OCI-LY7 (cell line): ENCODE measurements around the gene LINC01488. TPM values are rescaled to one million over a fixed set of nuclear protein-coding genes. Genes with fewer than 3 reads are reported as not detected.

ENCODE experiments used
- BruUV-seq: library from RNA; stranded (reverse); fragments of 400-500 nt; replicated peaks from 2 replicates; lab custom pipeline; 2021; lab: Mats Ljungman, UMichigan
- CTCF ChIA-PET: fragments of 300-600 bp; sonication (Branson Sonifier 250); formaldehyde crosslinking; loops from one replicate; lab custom pipeline; 2022; ENCODE audit warnings: antibody characterized with exemption; ENCODE audit not compliant: unreplicated experiment; lab: Charles Lee
- POLR2A ChIA-PET: fragments of 300-600 bp; sonication (Branson Sonifier 250); formaldehyde crosslinking; loops from one replicate; lab custom pipeline; 2022; ENCODE audit warnings: antibody characterized with exemption; lab: Charles Lee
- DNase-seq: peaks from one replicate; pipeline ENCODE4 v3.0.0-alpha.2; 2015; ENCODE audit warnings: low spot score
- H2AFZ ChIP-seq: fragments of 200-600 bp; sonication (generic), shearing (Covaris generic); 2 replicates; pipeline ENCODE4 v1.6.1; 2014; ENCODE audit warnings: mild to moderate bottlenecking, antibody characterized with exemption, low read length, moderate library complexity
- H3K27ac ChIP-seq: fragments of 200-600 bp; sonication (generic); 2 replicates; pipeline ENCODE4 v1.5.1; 2014; ENCODE audit warnings: mixed run types, low read depth, mild to moderate bottlenecking, moderate library complexity, low read length, inconsistent platforms; ENCODE audit not compliant: poor library complexity, severe bottlenecking
- H3K36me3 ChIP-seq: fragments of 200-600 bp; sonication (generic); 2 replicates; pipeline ENCODE4 v1.6.1; 2014; ENCODE audit warnings: mild to moderate bottlenecking, antibody characterized with exemption, low read length, moderate library complexity, mixed read lengths; ENCODE audit not compliant: insufficient read depth
- H3K4me1 ChIP-seq: fragments of 200-600 bp; sonication (generic); 2 replicates; pipeline ENCODE4 v1.5.1; 2014; ENCODE audit warnings: mild to moderate bottlenecking, low read length; ENCODE audit not compliant: insufficient read depth, poor library complexity, severe bottlenecking
- H3K4me2 ChIP-seq: fragments of 200-600 bp; sonication (generic); 2 replicates; pipeline ENCODE4 v1.6.1; 2014; ENCODE audit warnings: mild to moderate bottlenecking, low read length
- H3K4me3 ChIP-seq: fragments of 200-600 bp; sonication (generic); 2 replicates; pipeline ENCODE4 v1.5.1; 2014; ENCODE audit warnings: mild to moderate bottlenecking, low read depth, low read length; ENCODE audit not compliant: poor library complexity, severe bottlenecking
- H3K79me2 ChIP-seq: fragments of 200-600 bp; sonication (generic); 2 replicates; pipeline ENCODE4 v1.6.1; 2016; ENCODE audit warnings: low read depth, mild to moderate bottlenecking, low read length, moderate library complexity, mixed read lengths; ENCODE audit not compliant: insufficient read depth
- H3K9me2 ChIP-seq: fragments of 200-600 bp; sonication (generic); 2 replicates; pipeline ENCODE4 v1.6.1; 2016; ENCODE audit warnings: mild to moderate bottlenecking, low read length, mixed read lengths; ENCODE audit not compliant: insufficient read depth
- H3K9me3 ChIP-seq: fragments of 200-600 bp; sonication (generic); 2 replicates; pipeline ENCODE4 v1.6.1; 2014; ENCODE audit warnings: mild to moderate bottlenecking, mixed run types, low read length, mixed read lengths
- H4K20me1 ChIP-seq: fragments of 200-600 bp; sonication (generic); 2 replicates; pipeline ENCODE4 v1.6.1; 2014; ENCODE audit warnings: mild to moderate bottlenecking, antibody characterized with exemption, low read length, moderate library complexity, mixed read lengths; ENCODE audit not compliant: insufficient read depth
- EZH2phosphoT487 ChIP-seq: fragments of 200-600 bp; sonication (generic); IDR thresholded peaks from 2 replicates; pipeline ENCODE4 v1.6.1; 2018; ENCODE audit warnings: low read depth, borderline replicate concordance, mild to moderate bottlenecking, mixed run types, antibody characterized with exemption, low read length, moderate library complexity, mixed read lengths
- intact Hi-C: fragments of 100-400 bp; cut with micrococcal nuclease; formaldehyde crosslinking; loops from one replicate; pipeline ENCODE4 v1.10.0; 2022; ENCODE audit not compliant: unreplicated experiment
- total RNA-seq, 2 experiments: library from RNA; depleted of rRNA in 1 of 2; stranded (reverse); fragments of >200 nt in 1 of 2; shearing (Covaris generic) in 1 of 2; gene quantifications; 2 replicates each; pipeline ENCODE4 v1.2.3, GENCODE V29; 2014 to 2022
- TF ChIP-seq, protein P1 (sequence below): fragments of 200-600 bp; sonication (generic); conservative IDR thresholded peaks from 2 replicates; pipeline ENCODE4 v1.5.1; 2014; ENCODE audit warnings: mild to moderate bottlenecking, antibody characterized with exemption, low read length, moderate library complexity, mixed read lengths

LINC01488 gene
- total RNA-seq, 2 experiments from 2014 or later, result not detected

DNA sequence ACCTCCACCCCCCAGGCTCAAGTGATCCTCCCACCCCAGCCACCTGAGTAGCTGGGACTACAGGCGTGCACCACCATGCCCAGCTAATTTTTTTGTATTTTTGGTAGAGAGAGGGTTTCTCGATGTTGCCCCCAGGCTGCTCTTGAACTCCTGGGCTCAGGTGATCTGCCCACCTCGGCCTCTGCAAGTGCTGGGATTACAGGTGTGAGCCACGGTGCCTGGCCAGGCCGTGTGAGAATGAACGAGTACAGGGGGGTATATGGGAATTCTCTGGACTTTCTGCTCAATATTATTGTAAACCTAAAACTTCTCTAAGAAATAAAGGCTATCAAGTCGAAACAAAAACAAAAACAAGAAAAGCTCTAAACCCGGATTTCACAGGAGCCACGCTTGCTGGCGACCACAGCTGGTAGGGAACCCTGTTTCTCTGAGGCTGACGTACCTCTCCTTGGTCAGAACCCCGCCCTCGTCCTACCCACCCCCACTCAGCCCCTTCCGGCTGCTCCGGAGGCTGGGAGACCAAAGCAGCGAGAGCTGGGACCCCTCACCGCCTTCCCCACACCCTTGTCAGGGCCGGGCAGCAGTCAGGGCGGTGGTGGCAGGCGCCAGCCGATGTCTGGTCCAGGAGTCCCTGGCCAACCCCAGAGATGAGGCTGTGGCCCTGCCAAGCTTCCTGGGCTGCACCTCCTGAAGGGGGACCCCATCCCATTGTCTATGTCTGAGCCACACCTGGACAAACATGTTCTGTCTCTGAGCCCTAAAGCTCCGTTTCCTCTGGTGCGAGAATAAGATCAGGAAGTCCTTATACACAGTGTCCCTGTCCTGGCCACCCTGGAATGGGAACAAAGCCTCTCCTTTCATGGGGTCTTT, 52.1 kb downstream of the LINC01488 start:
- no peaks in the 10 kb centered on the region for H3K9me2 ChIP-seq
- POLR2A ChIA-PET, result no interaction called here
- intact Hi-C loops, result no loop called here
- no peaks in the 10 kb centered on the region for H3K36me3 ChIP-seq
- H4K20me1 ChIP-seq, result no peaks in the 10 kb centered on the region
- BruUV-seq, result no TSS peak
- TF ChIP-seq EZH2phosphoT487, result no peak
- TF ChIP-seq, protein P1, sequence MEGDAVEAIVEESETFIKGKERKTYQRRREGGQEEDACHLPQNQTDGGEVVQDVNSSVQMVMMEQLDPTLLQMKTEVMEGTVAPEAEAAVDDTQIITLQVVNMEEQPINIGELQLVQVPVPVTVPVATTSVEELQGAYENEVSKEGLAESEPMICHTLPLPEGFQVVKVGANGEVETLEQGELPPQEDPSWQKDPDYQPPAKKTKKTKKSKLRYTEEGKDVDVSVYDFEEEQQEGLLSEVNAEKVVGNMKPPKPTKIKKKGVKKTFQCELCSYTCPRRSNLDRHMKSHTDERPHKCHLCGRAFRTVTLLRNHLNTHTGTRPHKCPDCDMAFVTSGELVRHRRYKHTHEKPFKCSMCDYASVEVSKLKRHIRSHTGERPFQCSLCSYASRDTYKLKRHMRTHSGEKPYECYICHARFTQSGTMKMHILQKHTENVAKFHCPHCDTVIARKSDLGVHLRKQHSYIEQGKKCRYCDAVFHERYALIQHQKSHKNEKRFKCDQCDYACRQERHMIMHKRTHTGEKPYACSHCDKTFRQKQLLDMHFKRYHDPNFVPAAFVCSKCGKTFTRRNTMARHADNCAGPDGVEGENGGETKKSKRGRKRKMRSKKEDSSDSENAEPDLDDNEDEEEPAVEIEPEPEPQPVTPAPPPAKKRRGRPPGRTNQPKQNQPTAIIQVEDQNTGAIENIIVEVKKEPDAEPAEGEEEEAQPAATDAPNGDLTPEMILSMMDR, result no peak
- H3K9me3 ChIP-seq, result no peaks in the 10 kb centered on the region
- H3K4me2 ChIP-seq, result no peak overlapping the region
- DNase-seq, result no peak
- H3K4me3 ChIP-seq, result no peak overlapping the region
- H3K79me2 ChIP-seq, result no peaks in the 10 kb centered on the region
- CTCF ChIA-PET, result no interaction called here
- no peak overlapping the region for H3K27ac ChIP-seq
- no peak overlapping the region for H2AFZ ChIP-seq
- no peaks in the 10 kb centered on the region for H3K4me1 ChIP-seq

DNA sequence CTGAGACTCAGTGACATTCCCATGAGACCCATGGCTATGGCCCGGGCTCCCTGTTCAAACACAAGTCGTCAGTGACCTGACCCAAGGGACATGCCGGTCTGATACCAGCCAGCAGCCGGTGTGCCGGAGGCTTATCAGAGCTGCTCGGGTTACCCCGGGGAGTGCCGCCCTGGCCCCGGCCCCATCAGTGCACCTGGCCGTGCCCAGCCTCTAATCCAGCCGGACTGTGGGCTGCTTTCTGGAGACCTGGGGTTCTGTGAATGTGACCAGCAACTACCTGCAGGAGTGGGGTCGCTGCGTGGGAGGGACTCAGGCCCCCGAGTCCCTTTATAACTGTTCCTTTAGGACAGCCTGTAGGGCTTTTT, 52.7 kb downstream of the LINC01488 start:
- H3K9me2 ChIP-seq, result no peaks in the 10 kb centered on the region
- DNase-seq, result no peak
- no peaks in the 10 kb centered on the region for H3K9me3 ChIP-seq
- H3K4me3 ChIP-seq, result no peak overlapping the region
- no peak overlapping the region for H3K4me2 ChIP-seq
- H3K36me3 ChIP-seq, result no peaks in the 10 kb centered on the region
- POLR2A ChIA-PET, result no interaction called here
- H2AFZ ChIP-seq, result no peak overlapping the region
- no peak overlapping the region for H3K27ac ChIP-seq
- no peaks in the 10 kb centered on the region for H3K79me2 ChIP-seq
- CTCF ChIA-PET, result no interaction called here
- H3K4me1 ChIP-seq, result no peaks in the 10 kb centered on the region
- intact Hi-C loops, result no loop called here
- TF ChIP-seq, protein P1, result no peak
- TF ChIP-seq EZH2phosphoT487, result no peak
- no peaks in the 10 kb centered on the region for H4K20me1 ChIP-seq
- BruUV-seq, result no TSS peak

GRCh38 chr11:69535908-69536307, 54.4 kb downstream of the LINC01488 start:
- Histone ChIP-seq H3K27ac (no peak overlapping the region), H3K4me1 (no peaks in the 10 kb centered on the region), H3K9me2 (no peaks in the 10 kb centered on the region), H3K36me3 (no peaks in the 10 kb centered on the region), H4K20me1 (no peaks in the 10 kb centered on the region), H3K79me2 (no peaks in the 10 kb centered on the region), H2AFZ (no peak overlapping the region), H3K4me2 (no peak overlapping the region), H3K4me3 (no peak overlapping the region), H3K9me3 (no peaks in the 10 kb centered on the region)
- no TSS peak for BruUV-seq
- POLR2A ChIA-PET, result no interaction called here
- DNase-seq, result no peak
- intact Hi-C loops, result no loop called here
- CTCF ChIA-PET, result no interaction called here
- TF ChIP-seq EZH2phosphoT487, result no peak
- TF ChIP-seq, protein P1, result no peak
